Ascending aorta (tissue), 2 donors: ENCODE measurements around the gene GLB1L3. TPM values are rescaled to one million over a fixed set of nuclear protein-coding genes. Genes with fewer than 3 reads are reported as not detected.
A peak's percentile ranks its signal among the peaks of the same experiment; 100 is the strongest.

Source experiments
- DNase-seq, 2 donors: peaks; one replicate each; pipeline ENCODE4 v3.0.0-alpha.2; 2019; ENCODE audit warnings: low spot score in 2 of 2
- H3K27ac ChIP-seq, 2 donors: fragments of 200-600 bp; sonication (generic); one replicate each; pipeline ENCODE4 v1.5.1; 2016 to 2017; ENCODE audit warnings: mild to moderate bottlenecking in 1 of 2
- H3K27me3 ChIP-seq: fragments of 200-600 bp; sonication (generic); one replicate; pipeline ENCODE4 v1.5.1; 2017
- H3K36me3 ChIP-seq, 2 donors: fragments of 200-600 bp; sonication (generic); one replicate each; pipeline ENCODE4 v1.5.1; 2016
- H3K4me1 ChIP-seq, 2 donors: fragments of 200-600 bp; sonication (generic); one replicate each; pipeline ENCODE4 v1.5.1; 2016 to 2017; ENCODE audit warnings: mild to moderate bottlenecking in 1 of 2
- H3K4me3 ChIP-seq, 2 donors: fragments of 200-600 bp; sonication (generic); one replicate each; pipeline ENCODE4 v1.5.1; 2016 to 2017; ENCODE audit warnings: mild to moderate bottlenecking in 1 of 2
- H3K9me3 ChIP-seq, 2 donors: fragments of 200-600 bp; sonication (generic); one replicate each; pipeline ENCODE4 v1.5.1; 2016
- CTCF ChIP-seq, 3 experiments: fragments of 200-600 bp in 2 of 3; fragments of 450-650 bp in 1 of 3; sonication (generic) in 2 of 3; IDR thresholded peaks; one replicate each; pipeline ENCODE4 v1.5.1; 2016 to 2019; ENCODE audit warnings: antibody characterized with exemption in 3 of 3, mild to moderate bottlenecking in 1 of 3, moderate library complexity in 1 of 3
- intact Hi-C: fragments of 100-400 bp; cut with DNase I; formaldehyde crosslinking; loops from one replicate; pipeline ENCODE4 v1.15.1; 2023
- total RNA-seq: library from RNA; depleted of rRNA; stranded (reverse); fragments of >200 nt; gene quantifications from one replicate; pipeline ENCODE4 v1.1.0, GENCODE V29; 2016

GLB1L3 gene
- total RNA-seq, 1 donor from 2014 or later, result not detected

- intact Hi-C loops, result no loop called here
- no peak for TF ChIP-seq CTCF (IDR thresholded peaks at IDR 0.05)
- H3K4me3 ChIP-seq, result no peak overlapping the region
- H3K4me1 ChIP-seq, result no peaks in the 10 kb centered on the region
- peak in 1 of 2 donors; percentile 4 for DNase-seq
- no peaks in the 10 kb centered on the region for H3K36me3 ChIP-seq
- no peak overlapping the region for H3K27ac ChIP-seq
- H3K9me3 ChIP-seq, result no peaks in the 10 kb centered on the region
- no peaks in the 10 kb centered on the region for H3K27me3 ChIP-seq
Measured at GRCh38 chr11:134349109-134349801, 73.1 kb downstream of the GLB1L3 start.

GRCh38 chr11:134349802-134350355, 73.7 kb downstream of the GLB1L3 start:
- H3K4me1 ChIP-seq, result no peaks in the 10 kb centered on the region
- H3K36me3 ChIP-seq, result no peaks in the 10 kb centered on the region
- H3K4me3 ChIP-seq, result no peak overlapping the region
- H3K27me3 ChIP-seq, result no peaks in the 10 kb centered on the region
- H3K9me3 ChIP-seq, result no peaks in the 10 kb centered on the region
- intact Hi-C loops, result no loop called here
- no peak for TF ChIP-seq CTCF (IDR thresholded peaks at IDR 0.05)
- no peak overlapping the region for H3K27ac ChIP-seq
- DNase-seq, result peak in 1 of 2 donors; percentile 28

DNA sequence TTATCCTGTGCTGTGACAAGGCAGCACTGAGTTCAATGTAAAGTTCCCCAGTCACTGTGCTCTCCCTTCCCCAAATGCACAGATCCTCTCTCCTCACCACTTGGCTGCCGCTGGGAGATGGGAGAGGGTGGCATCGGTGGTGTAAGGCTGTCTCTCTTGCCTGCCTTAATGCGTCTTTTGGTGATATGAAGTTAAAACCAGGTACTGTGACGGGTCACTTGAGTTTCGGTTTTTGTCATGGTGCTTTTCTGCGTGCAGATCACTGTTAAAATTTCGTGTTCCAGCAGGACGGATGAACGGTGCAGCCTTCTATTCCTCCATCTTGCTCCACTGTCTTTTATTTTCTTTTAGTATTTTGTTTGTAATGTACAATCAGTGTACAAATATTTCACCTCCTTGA, 74.2 kb downstream of the GLB1L3 start:
- Histone ChIP-seq H3K4me3 (no peak overlapping the region), H3K4me1 (no peaks in the 10 kb centered on the region), H3K27ac (no peak overlapping the region), H3K27me3 (no peaks in the 10 kb centered on the region), H3K9me3 (no peaks in the 10 kb centered on the region), H3K36me3 (no peaks in the 10 kb centered on the region)
- intact Hi-C loops, result no loop called here
- TF ChIP-seq CTCF (IDR thresholded peaks at IDR 0.05), result no peak
- DNase-seq, result peak in 1 of 2 donors; percentile 19

DNA sequence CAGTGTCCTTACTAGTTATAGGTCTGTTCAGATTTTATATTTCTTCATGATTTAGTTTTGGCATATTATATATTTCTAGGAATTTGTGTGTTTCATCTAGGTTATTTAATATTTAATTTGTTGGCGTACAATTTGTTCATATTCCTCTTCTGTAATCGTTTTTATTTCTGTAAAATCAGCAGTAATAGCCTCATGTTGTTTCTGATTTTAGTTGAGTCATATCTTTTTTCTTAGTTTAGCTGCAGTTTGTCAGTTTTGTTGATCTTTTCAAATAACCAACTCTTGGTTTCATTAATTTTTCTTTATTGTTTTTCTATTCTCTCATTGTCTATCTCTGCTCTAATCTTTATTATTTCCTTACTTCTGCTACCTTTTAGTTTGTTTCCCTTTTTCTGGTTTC, 75.9 kb downstream of the GLB1L3 start:
- Histone ChIP-seq H3K9me3 (no peaks in the 10 kb centered on the region), H3K36me3 (no peaks in the 10 kb centered on the region), H3K27me3 (no peaks in the 10 kb centered on the region), H3K4me1 (no peaks in the 10 kb centered on the region), H3K4me3 (no peak overlapping the region), H3K27ac (no peak overlapping the region)
- no peak for DNase-seq
- no peak for TF ChIP-seq CTCF (IDR thresholded peaks at IDR 0.05)
- intact Hi-C loops, result no loop called here

DNA sequence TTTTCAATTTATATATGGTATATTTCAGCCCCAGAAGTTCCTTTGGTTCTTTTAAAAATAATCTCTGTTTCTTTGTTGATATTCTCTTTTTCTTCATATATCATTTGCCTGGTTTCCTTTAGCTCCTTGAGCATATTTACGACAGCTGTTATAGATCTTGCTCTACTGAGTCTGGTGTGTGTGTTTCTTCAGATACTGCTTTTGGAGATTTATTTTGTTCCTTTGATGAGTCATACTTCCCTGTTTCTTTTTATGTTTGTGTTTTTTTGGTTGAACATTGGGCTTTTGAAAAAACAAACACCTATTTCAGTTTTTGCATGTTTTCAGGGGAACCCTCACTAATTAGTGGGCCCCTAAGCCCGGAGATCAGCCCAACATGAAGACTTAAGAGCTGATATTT, 79.0 kb downstream of the GLB1L3 start:
- H3K4me3 ChIP-seq, result no peak overlapping the region
- no peak overlapping the region for H3K27ac ChIP-seq

More for the DNA sequence above, 79.0 kb downstream of the GLB1L3 start:
- DNase-seq, result no peak
- Histone ChIP-seq H3K4me1 (no peaks in the 10 kb centered on the region), H3K9me3 (no peaks in the 10 kb centered on the region), H3K27me3 (no peaks in the 10 kb centered on the region), H3K36me3 (no peaks in the 10 kb centered on the region)
- TF ChIP-seq CTCF (IDR thresholded peaks at IDR 0.05), result no peak
- intact Hi-C loops, result no loop called here
